COLO668 (cell line): ENCODE results near the gene ATF6B.
"Not testable (repeated sequence)": the region's sequence is repeated elsewhere in the genome, so short reads cannot be mapped to it uniquely, and the experiment has no call there.

ENCODE experiments used
- DNase-seq: peaks from one replicate; lab custom pipeline; 2025; ENCODE audit not compliant: unreplicated experiment; lab: John Stamatoyannopoulos, UW

The ATF6B gene

DNA sequence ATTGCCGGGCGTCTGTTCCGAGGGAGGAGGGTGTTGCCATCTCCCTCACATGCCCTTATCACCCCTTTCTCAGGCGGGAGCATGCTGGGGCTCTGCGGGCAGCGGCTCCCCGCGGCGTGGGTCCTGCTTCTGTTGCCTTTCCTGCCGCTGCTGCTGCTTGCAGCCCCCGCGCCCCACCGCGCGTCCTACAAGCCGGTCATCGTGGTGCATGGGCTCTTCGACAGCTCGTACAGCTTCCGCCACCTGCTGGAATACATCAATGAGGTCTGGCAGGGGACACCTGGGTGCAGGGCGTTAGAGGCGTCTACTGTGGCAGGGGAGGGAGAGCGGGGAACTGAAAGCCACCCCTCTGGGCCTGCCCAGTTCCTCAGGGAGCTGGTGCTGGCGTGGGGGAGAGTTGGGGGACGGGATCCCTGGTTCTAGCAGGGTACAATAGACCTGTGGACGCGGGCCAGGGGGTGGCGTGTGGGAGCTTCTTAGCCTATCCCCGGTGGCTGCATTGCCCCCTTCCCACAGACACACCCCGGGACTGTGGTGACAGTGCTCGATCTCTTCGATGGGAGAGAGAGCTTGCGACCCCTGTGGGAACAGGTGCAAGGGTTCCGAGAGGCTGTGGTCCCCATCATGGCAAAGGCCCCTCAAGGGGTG, 26.6 kb upstream of the ATF6B start:
- DNase-seq, result peak; percentile 70

DNA sequence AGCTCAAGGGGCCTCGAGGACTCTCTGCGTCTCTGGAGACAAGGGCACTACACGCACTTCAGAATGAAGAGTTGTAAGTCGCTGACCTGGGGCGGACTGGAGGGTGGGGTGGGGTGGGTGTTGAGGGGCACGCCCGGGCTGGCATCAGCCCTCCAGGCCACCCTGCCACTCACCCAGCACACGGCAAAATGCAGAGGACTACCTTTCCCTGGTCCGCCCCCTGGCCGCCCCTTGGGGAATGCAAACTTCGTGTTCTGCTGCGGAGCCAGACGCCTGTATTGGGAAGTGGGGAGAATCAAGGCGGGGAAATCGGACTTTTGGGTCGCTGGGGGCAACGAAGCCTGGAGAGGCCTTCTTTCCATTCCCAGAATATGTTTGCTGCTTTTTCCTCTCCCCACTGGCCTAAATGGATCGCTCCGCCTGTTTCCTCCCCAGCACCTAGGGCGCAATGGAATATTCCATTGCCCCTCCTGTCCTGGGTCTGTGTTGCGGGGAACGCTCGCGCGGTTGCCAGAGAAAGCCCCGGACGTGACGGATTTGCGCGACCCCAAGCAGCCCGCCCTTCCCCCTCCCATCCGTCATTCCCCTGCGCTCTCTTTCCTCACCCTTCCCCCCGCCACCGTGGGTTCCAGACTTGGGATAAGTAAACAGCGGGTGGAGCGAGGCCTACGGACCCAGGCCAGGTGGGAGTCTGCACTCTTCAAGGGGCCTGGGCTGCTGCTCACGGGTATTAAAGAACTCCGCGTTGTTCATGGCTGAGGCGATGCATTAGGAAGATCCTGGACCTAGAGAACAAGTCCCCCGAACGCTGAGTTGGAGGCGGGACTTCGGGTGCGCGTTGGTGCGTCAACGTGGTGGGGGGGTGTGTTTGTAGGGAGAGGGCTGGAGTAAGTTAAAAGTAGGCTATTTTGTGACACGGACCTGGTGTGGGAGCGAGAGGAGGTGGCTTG, 25.8 kb upstream of the ATF6B start, which contains the start of gene PPT2:
Gene PPT2, plus strand, starts transcription at position 578 of the 950 bp plus-strand sequence. CDS start 454 bp downstream, outside the sequence.
- peak; percentile 77 for DNase-seq

DNA sequence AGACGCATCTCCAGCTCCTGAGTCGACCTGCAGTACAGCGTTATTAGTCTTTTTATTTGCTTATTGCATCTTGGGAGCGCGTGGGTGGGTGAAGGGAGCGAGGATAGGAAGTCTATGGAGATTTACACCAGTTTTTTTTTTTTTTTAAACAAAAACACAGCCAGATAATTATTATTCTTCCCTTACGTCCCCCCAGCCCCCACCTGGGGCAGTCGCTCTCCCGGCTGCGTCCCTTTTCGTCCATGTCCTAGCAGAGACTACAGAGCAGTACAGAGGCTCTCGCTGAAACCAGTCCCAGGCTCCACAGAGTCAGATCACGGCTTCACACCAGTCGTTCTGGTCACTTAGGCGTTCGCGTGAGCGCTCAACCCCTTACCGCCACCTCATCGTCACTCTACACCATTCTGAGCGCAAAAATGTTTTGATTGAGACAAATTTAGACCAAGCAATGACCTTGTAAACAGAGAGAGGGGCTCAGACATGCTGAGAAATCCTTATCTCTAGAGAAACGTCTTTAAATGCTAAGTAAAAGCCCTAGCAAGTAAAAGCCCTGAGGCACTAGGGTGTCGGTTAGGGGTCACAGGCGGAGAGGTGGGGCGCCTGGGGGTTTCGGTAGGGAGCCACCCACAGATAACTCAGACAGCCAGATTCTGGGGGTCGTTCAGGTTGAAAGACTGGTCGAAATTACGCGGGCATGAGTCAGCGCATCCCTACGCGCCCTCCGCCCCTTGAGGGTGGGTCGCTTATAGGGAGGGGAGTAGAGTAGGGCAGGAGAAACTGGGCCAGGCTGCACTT, 24.9 kb upstream of the ATF6B start:
- no peak for DNase-seq

DNA sequence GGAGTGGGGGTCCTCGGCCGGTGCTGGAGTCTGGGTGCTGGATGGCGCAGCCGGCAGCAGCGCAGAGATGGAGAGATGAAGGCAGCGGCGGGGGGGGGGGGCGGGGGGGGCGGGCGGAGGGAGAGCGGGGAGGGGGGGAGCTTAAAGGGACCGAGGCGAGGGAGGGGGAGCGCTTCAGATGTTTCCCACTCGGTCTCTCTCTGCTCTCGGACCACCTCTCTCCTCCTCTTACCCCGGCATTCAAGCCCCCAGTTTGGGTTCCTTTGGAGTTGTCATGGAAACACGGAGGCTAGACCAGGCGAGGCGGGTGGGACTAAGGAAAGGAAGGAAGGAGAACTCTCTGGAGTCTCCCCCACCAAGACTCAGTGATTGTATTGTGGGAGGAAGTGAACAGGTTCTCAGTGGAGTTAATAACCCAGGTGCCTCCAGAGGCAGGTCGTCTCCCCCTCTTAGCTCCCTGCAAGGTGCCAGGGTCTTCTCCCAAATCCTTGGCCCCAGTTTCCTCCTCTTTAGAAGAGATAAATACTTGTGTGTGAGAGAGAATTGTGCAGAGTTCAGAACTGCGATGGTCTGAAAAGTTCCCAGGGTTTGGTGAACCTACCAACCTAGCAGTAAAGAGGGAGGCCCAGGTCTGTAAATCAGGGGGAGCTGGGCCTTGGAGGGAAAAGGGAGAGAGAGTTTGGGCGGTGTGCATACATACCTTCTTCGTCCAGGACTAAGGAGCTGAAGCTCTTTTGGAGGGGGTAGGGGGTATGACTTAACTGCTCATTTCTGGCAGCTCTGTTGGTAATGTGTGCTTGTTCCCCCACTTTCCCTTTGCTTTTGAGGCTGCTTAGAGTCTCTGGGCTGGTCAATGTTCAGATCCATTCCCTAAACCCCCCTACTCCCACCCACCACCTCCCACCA, 24.1 kb upstream of the ATF6B start, which contains the start of gene PRRT1:
Gene PRRT1, minus strand, starts transcription at position 77 of the 906 bp plus-strand sequence. CDS start 112 bp downstream, outside the sequence.
- no peak for DNase-seq

DNA sequence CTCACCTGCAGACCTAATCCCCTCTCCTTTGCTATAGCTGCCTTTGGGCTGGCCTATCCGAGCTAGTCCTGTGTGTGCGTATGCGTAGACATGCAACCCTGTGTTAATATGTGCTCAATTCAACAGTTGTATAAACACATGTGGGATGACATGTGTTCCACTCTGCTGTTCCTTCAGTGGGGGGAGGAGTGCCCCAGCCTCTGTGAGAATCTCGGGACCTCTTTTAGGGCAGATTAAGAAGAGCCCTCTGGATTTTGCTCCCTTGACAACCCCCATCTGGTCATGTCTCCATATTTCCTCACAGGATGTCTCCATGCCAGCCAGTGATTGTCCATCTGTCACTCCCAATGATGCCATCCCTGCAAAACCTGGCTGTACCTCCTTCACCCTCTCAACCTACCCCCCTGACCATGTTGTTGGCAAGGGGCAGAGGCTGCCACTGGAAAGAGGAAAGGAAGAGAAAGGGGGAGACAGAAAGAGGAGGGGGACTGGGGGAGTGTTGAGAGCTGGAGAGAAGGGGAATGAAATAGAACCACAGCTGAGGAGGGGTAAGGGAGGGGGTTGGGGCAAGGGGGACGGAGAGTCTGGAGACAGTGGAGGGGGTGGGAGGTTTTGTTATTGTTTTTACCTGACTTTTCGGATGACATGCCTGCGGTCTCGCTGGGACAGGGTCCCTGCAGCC, 23.3 kb upstream of the ATF6B start:
- no peak for DNase-seq

DNA sequence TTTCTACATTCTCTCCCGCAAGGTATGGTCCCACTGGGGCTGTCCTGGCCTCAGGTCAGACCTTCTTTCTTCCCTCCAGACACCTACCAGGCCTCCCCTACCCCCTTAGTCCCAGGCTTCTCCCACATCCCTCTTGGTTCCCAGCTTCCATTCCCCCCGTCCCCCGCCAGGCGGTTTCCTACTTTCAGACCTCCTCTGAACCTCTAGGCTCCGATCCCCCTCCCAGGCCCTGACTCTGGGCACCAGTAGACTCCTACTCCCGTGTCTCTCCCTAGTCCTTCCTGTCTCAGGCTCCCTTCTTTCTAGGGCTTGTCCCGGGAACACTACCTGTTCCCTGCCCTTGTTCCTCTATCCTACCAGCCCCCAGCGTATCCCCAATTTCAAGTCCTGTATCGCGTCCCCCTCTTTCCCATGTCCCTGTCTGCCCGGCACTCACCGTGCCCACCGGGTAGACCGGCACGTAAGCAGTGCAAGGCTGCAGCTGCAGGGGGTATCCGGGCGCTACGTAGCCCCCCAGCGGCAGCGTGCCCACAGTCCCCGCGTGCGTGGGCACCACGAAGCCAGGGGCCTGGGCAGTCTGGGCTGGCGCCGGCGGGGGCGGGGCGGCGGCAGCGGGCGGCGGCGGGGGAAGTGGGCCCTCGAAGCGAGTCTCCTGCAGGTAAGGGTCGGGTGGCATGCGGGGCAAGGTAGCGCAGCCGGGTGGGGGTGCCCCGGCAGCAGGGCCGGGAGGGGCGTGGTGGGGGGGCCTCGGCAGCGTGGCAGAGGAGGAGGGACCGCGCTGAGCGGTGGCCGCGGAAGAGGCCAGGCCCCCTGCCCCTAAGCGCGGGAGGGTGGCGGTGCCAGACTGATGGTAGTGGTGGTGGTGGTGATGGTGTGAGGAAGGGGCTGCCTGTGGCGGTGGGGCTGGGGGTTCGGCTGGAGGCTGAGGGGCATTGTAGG, 22.2 kb upstream of the ATF6B start:
- DNase-seq, result no peak

DNA sequence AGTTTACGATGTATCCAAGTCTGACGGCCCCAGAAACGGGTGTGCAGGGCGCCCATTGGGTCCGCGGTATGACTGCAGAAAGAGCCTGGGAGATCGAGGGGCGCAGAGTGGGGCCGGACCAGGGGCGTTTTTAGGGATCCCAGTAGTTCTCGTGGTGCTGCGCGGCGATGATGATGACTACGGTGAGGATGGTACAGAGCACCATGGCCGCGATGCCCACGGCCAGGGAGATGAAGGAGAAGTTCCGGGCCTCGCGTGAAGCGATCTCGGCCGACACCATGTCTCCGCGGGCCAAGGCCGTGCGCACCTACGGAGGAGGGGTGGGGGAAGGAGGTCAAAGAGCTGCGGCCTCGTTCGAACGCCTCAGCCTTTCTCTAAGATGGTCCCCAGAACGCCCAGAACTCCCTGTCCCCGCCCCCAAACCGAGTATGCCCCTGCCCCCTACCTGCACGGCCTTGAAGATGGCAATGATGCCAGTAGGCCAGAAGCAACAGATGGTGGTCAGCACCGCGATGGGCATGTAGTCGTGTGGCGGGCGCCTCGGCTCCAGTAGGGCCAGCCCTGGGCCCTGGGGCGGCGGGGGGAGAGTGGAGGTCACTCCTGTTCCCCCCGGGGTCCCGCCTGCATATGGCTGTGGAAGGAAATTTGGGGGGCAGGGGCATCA, 21.2 kb upstream of the ATF6B start:
- DNase-seq, result no peak

DNA sequence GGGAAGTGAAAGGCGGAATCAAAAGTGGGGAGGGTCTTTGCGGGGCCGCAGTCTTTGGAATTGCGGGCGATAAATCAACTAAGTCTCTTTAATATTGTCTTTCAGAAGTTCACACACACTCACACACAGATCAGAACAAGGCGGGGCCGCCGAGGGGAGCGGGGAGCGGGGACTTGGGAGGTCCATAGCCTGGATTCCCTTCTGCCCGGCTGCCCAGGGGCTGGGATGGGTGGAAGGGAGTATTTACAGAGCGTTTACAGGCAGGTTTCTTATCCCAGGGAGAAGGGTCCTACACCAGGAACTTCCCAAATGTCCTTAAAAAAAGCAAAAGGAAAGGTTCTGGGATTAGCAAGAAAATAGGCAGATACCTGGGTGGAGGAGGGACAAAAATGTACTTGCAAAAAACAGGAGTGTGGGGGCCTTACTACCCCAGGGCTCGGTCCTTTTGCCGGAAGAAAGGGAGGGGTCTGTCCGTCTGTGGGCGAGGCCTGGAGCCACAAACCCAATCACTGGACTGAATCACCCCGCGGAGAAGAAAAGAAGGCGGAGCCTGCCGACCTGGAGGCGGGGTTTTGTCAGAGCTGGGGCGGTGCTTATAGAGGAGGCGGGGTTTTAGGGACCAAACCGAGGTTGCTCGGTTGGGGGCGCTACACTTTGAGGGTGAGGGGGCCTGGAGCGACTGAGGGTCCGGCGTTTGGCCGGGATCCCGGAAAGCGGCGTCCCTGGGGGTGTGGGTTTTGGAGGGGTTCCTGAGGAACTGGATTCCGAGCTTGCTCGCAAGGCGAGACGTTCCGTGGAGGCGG, 20.4 kb upstream of the ATF6B start:
- DNase-seq, result no peak

DNA sequence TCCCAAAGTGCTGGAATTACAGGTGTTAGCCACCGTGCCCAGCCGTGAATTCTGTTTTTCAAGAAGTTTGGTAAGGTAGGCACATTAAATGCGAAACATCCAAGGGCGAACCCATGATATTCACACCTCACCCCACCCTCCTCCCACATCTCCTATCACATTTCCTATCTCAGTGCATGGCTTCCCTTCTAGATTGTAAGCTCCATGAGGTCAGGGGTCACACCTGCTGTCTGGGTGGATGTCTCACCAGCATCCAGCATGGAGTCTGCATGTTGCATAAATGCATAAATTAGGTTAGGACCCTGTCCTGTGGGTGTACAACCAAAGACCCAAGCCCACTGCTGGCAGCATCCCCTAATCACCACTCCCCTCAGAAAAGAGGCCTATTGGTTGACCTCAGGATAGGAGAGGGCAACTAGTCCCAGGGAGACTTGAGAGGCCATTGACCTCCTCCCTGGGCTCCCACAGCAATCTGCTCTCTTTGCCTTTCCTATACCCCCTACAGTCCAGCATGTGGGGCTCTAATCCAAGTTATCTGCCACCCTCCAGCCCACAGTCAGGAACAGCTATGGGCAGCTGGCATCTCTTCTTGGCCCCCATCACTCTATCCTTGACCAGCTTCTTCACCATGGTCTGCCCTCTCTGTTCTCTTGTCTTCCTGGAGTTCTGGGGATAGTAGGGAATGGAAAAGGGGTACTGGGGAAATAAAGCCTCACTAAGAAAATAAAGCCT, 19.5 kb upstream of the ATF6B start:
- no peak for DNase-seq

DNA sequence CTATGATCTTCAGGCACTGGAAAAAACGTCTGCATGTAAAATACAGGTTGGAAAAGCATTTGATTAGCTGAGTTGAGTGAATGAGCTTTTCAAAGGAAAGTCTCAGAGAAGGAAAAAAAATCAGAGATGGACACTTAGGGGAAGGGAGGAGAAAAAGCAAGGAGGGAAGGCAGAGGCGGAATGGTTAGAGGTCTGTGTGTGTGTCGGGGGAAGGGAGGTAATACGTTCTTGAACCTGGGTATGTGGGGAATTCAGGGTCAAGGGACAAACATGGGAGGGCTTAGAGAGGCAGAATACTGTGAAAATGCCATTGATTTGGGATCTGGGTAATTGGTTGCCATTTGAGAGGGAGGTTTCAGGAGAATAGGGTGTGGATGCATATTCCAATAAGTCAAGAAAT, 18.6 kb upstream of the ATF6B start:
- no peak for DNase-seq

DNA sequence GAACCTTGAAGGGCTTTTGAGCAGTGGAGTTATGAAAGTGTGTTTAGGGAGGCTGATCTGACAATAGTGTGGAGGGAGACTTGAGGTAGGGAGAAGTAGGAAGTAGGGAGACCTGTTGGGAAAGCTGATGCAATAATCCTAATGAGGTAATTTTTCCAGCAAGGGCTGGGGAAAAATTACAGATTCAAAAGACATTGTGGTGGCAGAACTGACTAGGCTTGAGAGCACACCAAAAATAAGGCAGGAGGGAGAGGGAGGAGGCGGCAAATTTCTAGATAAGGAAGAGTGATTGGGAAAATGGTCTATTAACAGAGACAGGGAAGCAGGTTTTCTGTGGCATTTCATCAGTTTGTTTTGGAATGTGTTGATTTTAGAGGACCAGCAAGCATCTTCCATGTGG, 18.2 kb upstream of the ATF6B start:
- no peak for DNase-seq

DNA sequence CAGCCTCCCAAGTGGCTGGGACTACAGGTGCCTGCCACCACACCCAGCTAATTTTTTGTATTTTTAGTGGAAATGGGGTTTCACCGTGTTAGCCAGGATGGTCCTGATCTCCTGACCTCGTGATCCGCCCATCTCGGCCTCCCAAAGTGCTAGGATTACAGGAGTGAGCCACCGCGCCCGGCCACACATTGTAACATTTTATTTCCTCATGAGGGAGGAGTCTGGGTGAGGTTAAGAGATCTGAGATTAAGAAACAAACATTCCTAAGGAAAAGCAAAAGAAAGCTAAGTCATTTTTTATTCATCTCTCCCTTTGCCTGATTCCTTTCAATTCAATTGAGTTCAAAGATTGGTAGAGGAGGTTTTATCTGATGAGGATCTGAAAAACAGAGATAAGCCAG, 16.2 kb upstream of the ATF6B start:
- not testable (repeated sequence) for DNase-seq

DNA sequence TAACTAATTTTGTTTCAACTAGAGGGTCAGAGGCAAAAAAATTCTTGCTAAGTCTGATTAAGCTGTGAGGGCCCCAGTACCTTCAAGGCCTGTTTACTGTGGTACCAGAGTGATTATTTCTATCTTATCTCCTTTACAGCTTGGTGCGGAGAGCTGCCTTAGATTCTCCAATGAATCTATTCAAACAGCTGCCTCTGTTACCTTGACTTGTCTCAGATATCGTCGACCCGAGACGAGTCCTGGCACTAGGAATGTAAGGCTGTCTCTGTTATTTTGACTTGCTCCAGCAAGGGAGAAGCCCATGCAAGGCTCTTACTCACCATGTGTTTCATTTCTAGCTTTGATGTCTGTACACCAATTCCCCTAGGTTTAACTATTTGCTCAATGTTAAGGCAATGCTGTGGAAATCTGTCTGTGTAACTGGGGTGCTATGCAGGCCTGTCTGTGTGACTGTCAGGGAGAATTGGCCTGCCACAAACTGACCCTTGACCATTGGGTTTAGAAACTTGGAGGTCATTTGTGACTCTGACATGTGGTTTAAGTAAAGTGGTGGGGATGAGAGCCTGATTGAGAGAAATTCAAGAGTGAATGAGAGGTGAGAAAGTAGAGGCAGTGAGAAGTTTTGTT, 12.5 kb upstream of the ATF6B start:
- no peak for DNase-seq

DNA sequence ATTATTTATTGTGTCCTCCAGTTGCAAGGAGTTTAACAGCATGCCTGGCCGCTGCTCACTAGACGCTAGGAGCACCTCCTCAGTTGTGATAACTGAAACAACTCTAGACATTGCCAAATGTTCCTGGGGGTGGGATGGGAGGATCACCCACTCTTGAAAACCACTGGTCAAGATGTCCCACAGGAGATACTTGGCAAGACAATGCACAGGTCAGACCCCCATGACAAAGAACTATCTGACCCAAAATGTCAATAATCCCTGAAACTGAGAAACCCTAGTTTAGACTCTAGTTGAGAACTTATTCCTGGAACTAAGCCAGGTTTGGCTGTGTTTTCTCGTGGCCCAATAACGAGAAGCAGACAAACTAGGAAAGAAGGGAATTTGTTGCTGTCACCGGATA, 11.5 kb upstream of the ATF6B start:
- DNase-seq, result no peak

DNA sequence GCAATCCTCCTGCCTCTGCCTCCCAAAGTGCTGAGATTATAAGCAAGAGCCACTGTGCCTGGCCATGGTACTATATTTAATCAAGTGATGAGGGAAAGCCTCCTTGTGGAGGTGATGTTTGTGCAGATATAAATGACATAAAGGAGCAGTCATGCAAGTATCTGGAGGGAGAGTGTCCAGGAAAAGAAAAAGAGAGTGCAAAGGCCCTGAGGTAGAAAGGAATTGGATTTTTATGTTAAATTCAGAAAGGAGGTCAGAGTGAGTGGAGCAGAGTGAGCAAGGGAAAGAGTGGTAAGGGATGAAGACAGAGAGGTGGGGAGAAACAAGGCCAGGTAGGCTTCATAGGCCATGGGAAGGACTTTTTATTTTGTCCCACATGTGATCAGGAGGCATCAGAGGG, 9.4 kb upstream of the ATF6B start:
- DNase-seq, result no peak

DNA sequence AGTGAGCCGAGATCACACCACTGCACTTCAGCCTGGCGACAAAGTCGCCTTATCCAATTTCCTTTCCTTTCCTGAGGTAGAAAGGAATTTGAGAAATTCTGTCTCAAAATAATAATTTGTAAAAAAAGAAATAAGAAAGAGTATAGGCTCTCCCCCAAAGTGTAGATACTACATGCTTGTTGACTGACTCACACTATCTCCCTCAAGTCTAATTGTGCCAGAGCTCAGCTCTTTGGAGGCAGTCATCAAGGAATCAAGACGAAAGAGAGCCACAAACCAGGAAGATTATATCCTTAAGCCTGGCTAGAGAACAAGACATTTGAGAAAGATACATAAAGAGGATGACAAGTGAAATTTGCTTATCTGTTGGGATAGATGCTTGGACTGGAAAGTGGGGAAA, 5.7 kb upstream of the ATF6B start:
- DNase-seq, result no peak
